Stimulated activated CD4-positive, alpha-beta T cell treated with anti-CD3 and anti-CD28 coated beads, Interleukin-4, amount 100 ng/mL, for 4 hours (primary cell): Measurements from ENCODE around the gene BLOC1S1.
A peak's percentile ranks its signal among the peaks of the same experiment; 100 is the strongest.

Source experiments
- DNase-seq, 2 experiments: peaks; one replicate each; pipeline ENCODE4 v3.0.0-alpha.2; 2020

BLOC1S1 gene

DNA sequence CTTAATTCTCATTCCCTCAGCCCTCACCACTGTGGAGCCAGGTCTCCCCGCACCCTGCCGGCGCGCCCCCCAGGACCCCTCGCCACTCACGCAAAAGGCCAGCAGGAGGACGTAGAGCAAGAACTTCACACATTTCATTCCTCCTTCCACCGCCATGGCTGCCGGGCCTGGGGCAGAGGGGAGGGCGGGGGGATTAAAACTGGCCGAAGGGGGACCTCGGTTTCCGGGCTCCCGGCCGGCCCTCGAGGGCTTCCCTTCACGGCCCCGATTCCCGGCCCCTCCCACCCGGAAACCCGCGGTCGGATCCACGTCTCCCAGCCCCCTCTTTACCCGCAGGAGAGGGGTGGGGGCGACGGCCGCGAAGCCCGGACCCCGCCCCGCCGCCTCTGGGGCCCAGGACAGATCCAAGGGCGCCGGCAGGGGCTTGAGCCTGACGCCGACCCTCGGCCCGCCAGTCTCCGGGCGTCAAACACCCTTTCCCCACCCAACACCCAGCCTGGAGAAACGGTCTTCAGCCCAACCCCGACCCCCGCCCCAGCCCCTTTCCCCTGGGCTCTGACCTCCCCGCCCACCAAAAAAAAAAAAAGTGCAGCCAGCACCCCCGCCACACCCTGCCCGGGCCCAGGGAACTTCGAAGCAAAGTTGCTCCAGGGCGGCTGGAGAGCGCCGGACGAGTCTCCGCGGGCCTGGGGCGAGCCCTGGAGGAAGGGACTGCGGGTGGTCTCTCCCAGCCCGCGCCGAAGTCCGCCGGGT is 12.5 kb downstream of the BLOC1S1 start:
- peak in 1 of 2 experiments; percentile 40 for DNase-seq

DNA sequence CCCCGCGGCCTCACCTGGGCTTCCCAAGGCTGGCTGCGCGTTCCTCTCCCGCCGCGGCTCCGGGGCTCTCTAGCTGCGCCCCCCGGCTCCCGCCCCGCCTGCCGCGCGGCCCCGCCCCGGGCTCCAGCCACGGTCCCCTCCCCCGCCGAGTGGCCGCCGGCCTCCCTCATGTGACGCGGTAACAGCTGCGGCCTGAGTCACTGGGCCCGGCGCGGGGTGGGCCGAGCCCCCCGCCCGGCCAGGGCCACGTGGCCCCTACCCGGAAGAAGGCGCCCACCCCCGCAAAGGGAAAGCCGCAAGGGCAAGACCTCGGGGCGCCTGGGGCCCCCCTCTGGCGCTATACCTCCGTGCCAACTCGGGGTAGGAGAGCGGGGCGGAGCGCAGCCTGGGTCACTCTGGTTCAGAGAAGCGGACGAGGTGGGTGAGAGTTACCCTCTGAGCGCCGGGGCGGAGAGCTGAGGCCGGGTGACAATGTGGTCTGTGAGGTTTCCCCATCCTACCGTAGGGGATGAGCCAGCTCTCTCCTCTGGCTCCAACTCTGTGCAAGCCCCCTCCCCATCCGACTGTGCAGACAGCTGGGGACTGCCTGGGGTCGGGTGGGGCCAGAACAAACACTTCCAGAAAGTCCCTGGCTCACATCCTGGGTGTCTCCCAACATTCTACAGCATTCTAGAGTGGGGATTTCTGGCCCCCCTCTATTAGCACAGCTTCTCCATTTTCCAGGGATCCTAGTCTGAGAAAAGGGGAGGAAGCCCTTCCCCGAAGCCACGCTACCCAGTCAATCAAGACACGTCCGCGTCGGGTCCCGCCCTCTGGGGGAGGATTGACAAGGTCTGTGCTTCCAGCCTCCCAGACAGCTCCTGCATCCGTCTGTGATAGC is 13.3 kb downstream of the BLOC1S1 start, which contains the start of gene CD63:
CD63 (minus strand) TSS at position 71 of the 880 bp plus-strand sequence. CDS start 668 bp downstream, outside the sequence.
- DNase-seq = peak; percentile 75

DNA sequence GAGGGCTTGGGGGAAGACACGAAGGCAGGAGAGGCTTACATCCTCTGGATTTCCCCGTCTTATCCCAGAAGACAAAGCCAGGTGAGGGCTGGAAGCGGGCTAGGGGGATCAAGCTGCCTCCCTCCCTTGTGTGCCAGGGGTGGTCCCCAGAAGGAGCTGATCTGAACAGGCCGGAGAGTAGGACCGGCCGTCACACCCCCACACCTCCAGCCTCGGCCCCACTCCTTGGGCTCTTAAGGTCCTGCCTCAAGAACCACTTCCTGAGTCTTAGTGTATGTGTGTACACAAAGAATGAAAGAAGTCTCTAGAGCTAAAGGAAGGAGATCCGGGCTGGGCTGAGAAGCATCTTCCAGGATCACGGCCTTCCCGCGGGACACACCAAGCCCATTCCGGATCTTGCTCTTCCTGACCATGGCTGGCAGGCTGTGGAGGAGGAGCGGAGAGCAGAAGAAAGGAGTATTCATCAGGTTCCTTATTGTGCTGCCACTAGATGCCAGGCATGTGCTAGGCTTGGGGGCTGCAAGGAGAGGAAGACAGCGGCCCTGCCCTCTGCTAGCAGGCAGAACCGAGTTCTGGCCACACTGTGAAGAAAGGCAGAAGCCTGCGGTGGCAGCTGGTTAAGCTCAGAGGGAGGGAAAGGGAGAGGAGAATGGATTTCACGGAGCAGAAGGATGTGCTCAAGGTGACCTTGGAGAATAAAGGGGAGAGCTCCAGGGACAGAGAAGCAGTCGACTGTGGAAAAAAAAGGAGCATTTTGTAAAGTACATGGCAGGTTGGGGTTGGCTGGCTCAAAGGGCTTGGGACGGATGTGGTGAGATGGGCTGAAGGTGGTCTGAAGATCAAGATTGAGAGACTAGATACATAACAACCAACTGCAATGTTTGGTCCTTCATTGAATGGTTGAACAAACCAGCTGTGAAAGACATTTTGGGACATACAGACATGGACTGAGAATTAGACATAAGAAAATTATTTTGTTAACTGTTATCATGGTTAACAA is 14.3 kb downstream of the BLOC1S1 start:
- DNase-seq = no peak

DNA sequence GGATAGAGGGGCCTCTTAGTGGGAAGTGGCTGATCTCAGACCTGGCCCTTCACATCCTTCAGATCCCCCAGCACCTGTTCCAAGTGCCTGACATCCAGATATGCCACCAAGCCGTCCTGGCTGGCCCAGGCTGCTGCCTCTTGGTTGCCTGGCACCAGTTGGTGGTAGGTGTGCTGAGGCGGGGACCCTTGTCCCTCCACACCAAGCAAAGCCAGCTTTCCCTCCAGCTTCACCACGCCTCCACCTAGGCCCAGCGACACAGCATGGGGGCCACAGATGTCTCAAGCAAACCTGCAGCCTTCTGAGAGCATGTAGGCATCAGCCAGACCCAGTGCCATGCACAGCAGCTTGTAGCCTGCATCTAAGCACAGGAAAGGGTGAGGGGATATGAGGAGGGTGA is 16.4 kb downstream of the BLOC1S1 start:
- DNase-seq = no peak

GRCh38 chr12:55733021-55733555 is 17.2 kb downstream of the BLOC1S1 start:
- no peak for DNase-seq

DNA sequence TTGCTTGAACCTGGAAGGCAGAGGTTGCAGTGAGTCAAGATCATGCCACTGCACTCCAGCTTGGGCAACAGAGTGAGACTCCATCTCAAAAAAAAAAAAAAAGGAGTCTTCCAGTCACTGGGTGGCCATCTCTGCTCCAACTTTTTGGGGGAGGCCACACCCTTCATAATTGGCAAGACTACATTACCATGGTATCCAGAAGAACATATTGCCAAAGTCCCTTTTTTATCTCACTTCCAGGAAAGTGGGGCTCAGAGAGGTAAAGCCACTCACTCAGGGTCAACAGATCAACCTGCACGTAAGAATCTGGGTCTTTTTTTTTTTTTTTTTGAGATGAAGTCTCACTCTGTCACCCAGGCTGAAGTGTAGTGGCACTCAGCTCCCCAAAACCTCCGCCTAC is 18.0 kb downstream of the BLOC1S1 start:
- DNase-seq = no peak

- DNase-seq = no peak
Observed at GRCh38 chr12:55734595-55734994, 18.7 kb downstream of the BLOC1S1 start.

GRCh38 chr12:55736076-55736475 is 20.2 kb downstream of the BLOC1S1 start:
- no peak for DNase-seq

DNA sequence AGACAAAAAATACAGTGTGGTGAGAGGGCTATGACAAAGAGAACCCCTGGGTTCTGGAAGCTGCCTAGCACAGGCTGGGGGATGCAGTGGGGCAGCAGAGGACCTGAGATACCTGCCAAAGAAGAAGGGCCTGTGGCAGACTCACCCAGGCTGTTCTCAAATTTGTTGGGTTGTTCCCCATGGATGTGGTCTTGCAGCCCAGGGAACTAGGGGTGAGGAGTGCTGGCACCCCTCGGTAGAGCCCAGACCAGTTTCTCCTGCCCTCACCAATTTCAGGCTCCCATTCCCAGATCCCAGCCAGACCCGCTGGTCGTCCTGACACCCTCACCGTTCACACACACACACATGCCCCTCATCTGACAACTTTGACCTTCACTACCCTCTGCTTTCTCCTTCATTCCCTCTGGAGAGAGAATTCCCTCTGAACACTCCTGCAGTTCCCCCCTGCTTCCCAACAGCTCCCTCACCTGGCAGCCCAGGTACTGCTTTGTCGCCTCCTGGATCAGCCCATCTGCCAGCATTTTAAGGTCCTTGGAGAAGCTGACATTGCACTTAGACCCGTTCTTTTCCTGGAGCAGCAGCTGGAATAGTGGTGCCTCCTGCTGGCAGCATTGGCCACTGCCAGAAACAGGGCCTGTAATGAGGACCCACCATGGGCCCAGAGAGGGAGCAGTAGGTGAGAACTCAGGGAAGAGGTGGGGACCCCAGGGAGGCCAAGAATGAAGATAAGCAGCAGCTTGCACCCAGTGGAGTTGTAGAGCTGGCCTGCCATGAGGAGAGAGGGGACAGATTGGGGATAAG is 21.1 kb downstream of the BLOC1S1 start:
- peak; percentile 41 to 48 for DNase-seq

GRCh38 chr12:55737581-55738122 is 21.8 kb downstream of the BLOC1S1 start:
- no peak for DNase-seq

DNA sequence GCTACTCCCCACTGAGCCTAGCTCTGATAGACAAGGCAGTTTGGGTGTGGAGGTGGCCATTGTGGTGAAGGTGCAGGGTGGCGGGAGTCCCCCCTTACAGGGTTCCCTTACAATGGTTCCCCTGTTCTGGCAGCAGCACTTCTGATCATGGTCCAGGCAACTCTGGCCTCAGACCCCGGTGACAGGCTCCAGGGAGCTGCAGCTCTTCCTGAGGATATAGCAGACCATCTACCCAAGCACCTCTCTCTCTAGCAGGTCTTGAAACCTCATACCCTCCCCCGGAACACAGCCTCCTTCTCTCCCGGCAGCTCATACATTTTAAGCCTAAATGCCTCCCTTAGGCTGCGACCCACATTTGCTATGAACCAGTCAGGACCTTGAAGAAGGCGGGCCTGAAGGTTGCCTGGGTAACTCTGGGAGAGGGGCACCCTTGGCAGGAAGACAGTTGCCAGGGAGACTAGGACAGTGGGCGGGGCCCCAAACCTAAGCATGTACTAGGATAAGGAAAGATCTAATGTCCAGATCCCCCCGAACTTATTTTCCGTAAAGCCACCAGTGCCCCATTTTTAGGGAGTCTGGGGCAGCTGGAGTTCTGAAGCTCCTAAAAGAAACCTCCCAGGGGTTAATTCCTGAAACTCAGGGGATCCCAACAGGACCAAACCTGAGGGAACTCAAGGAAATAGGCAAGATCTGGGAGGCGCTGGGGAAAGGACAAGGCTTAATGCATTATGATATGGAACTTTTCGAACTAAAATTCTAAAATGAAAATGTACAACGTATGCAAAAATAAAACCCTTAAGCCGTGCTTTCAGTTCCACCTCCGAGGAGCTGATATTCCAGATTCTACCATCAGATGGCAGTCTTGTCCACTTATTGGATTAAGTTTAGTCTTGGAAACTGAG is 22.5 kb downstream of the BLOC1S1 start:
- peak; percentile 69 to 72 for DNase-seq

- DNase-seq = no peak
Observed at GRCh38 chr12:55739025-55739378, 23.2 kb downstream of the BLOC1S1 start.

GRCh38 chr12:55741931-55742680 is 26.3 kb downstream of the BLOC1S1 start:
- no peak for DNase-seq

DNA sequence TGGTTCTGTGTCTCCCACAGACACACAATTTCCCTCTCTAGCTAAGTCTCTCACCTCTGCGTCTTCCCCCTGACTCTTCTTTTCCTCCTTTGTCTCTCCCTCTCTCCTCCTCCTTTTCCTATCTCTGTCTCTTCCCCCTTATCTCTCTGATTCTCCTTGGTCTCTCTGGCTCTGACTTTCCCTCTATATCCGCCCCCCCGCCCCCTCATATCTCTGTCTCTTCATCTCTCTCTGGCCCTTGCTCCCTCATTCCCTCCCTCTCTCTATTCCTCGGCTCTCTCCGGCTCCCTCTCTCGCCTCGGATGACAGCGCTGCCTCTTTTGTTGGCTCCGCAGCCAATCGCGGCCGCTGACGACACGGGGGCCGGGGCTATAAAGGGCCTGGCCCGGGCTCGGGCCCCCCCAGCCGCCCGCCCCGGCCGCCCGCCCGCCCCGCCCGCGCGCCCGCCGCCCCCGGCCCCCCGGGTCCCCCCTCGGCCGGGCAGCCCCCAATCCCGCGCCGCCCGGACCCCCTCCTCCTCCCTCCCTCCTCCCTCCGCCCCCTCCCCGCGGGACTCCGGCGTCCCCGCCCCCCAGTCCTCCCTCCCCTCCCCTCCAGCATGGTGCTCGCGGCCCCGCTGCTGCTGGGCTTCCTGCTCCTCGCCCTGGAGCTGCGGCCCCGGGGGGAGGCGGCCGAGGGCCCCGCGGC is 27.0 kb downstream of the BLOC1S1 start, which contains the start of gene GDF11:
GDF11 (plus strand) TSS at position 404 of the 687 bp plus-strand sequence; CDS start at position 599, 195 bp downstream.
- peak; percentile 64 to 74 for DNase-seq

DNA sequence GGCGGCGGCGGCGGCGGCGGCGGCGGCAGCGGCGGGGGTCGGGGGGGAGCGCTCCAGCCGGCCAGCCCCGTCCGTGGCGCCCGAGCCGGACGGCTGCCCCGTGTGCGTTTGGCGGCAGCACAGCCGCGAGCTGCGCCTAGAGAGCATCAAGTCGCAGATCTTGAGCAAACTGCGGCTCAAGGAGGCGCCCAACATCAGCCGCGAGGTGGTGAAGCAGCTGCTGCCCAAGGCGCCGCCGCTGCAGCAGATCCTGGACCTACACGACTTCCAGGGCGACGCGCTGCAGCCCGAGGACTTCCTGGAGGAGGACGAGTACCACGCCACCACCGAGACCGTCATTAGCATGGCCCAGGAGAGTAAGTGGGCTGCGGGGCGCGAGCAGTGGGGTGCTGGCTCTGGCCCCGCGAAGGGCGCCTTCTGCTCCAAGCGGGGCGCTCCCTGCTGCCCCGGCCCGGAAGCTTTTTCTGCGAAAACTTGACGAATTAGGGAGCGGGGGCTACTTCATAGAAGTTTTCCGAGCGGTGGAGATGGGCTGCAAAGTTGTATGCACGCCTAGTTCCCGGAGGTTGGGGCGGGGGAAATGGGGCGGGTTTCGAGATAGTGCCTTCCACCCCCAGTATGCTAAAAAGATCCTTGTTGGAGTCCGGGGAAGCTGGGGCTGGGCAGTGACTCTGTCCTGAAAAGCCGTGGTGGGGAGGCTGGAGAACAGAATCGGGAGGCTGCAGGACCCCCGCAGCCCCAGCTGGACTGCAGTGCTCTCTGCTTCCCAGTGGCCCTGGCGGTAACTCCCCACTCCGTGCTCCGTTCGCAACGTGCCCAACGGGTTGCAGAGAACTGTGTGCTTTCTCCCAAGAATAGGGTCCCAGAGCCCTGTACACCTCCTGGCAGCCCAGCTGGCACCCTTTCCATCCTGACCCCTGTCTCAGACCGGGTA is 27.8 kb downstream of the BLOC1S1 start:
- peak; percentile 36 to 37 for DNase-seq

DNA sequence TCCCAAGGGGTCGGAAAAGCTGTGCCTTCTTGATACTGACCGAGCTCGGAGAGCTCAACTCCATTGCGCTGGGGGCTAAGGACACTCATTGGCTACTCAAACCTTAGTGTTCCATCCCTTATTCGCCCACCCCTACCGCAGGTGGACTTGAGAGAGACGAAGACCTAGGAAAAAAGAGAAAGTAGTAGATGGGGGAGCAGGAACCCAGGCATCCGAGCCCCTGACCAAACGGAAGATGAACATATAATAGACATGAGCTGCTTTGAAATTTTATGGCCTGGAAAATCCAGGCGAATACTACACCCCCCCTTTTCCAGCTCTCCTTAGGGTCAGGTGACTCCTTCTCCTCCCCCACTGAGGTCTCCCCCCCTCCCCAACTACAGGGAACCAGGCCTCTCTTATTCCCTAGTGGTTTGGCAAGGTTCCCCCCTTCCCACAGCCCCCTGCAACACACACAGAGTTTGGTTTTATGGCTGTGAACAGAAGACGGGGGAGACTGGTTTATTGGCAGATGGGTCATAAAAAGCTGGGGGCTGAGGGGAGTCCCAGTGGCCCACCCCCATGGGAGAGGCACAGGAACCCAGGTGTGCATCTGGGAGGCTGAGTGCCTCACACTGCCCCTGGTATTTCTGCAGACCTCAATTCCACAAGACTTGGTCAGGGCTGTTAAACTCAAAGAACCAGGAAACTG is 28.6 kb downstream of the BLOC1S1 start:
- DNase-seq = no peak
